Urinary bladder (tissue), 4 donors: Measurements from ENCODE around the gene PSD4. TPM values are rescaled to one million over a fixed set of nuclear protein-coding genes. Genes with fewer than 3 reads are reported as not detected.

Experiments used
- DNase-seq: peaks from one replicate; pipeline ENCODE4 v3.0.0-alpha.2; 2015; ENCODE audit errors: extremely low spot score
- H3K27ac ChIP-seq: one replicate; pipeline ENCODE4 v1.5.1; 2013; ENCODE audit warnings: low read depth, mild to moderate bottlenecking, moderate library complexity
- H3K36me3 ChIP-seq: one replicate; pipeline ENCODE4 v1.6.1; 2013; ENCODE audit warnings: mild to moderate bottlenecking, moderate library complexity; ENCODE audit not compliant: insufficient read depth
- H3K4me1 ChIP-seq: one replicate; pipeline ENCODE4 v1.6.1; 2013; ENCODE audit warnings: mild to moderate bottlenecking, moderate library complexity; ENCODE audit not compliant: insufficient read depth
- H3K4me3 ChIP-seq: one replicate; pipeline ENCODE4 v1.5.1; 2013; ENCODE audit warnings: low read depth, low read length
- WGBS: extraction: QIAGEN DNeasy Blood & Tissue Kit; methylation state at CpG from one replicate; pipeline ENCODE4 v1.1.7; 2013; 5-methylcytosine and 5-hydroxymethylcytosine counted together
- polyA plus RNA-seq: library from polyadenylated mRNA; stranded (reverse); fragments of 200-250 nt; gene quantifications from one replicate; pipeline ENCODE4 v1.2.3, GENCODE V29; 2013
- total RNA-seq: library from RNA; depleted of rRNA; stranded (reverse); fragments of >200 nt; gene quantifications from one replicate; pipeline ENCODE4 v1.2.3, GENCODE V29; 2014
- donor health status: healthy with polysubstance abuse.
- donor health status: healthy.

PSD4 gene
- total and polyA plus RNA-seq, 2 donors: 6.3 to 9.7 TPM

DNA sequence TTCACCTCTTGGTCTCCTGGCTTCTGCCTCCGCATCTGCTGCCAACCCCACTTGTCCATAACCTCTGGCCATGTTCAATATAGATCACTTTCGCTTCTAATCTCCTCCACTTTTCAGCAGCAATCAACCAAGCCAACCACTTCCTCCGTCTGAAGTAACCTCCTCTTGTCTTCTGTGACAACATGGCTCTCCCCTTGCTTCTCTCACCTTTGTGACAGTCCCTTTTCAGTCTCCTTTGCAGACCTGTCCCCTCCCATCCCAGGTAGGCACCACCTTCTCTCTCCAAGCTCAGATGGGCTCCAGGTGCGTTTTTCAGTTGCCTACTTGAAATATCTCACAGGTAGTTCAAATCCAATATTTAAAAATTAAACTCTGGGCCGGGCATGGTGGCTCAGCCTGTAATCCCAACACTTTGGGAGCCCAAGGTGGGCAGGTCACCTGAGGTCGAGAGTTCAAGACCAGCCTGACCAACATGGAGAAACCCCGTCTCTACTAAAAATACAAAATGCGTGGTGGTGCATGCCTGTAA lies 4.7 kb upstream of the PSD4 start:
- DNase-seq: no peak
- no peaks in the 10 kb centered on the region for H3K4me1 ChIP-seq
- 89% methylated on average over 8 of the region's 8 CpGs for WGBS
- no peaks in the 10 kb centered on the region for H3K36me3 ChIP-seq
- H3K27ac ChIP-seq: no peak overlapping the region
- no peak overlapping the region for H3K4me3 ChIP-seq

DNA sequence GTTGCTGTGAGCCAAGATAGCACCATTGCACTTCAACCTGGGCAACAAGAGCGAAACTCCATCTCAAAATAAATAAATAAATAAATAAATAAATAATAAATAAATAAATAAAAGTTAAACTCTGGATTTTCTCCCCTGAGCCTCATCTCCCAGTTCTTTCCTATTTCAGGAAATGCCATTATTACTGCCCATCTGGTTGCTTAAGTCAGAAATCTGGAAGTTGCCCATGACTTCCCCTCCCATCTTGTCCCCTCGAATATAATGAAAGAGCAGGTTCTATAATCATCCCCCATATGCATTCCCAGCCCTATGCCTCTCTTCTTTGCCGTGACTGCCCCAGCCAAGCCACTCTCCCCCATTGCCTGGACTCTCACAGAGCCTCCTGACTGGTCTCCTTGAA lies 4.2 kb upstream of the PSD4 start:
- 93% methylated on average over 3 of the region's 3 CpGs for WGBS
- Histone ChIP-seq H3K27ac (no peak overlapping the region), H3K36me3 (no peaks in the 10 kb centered on the region), H3K4me1 (no peaks in the 10 kb centered on the region), H3K4me3 (no peak overlapping the region)
- no peak for DNase-seq

DNA sequence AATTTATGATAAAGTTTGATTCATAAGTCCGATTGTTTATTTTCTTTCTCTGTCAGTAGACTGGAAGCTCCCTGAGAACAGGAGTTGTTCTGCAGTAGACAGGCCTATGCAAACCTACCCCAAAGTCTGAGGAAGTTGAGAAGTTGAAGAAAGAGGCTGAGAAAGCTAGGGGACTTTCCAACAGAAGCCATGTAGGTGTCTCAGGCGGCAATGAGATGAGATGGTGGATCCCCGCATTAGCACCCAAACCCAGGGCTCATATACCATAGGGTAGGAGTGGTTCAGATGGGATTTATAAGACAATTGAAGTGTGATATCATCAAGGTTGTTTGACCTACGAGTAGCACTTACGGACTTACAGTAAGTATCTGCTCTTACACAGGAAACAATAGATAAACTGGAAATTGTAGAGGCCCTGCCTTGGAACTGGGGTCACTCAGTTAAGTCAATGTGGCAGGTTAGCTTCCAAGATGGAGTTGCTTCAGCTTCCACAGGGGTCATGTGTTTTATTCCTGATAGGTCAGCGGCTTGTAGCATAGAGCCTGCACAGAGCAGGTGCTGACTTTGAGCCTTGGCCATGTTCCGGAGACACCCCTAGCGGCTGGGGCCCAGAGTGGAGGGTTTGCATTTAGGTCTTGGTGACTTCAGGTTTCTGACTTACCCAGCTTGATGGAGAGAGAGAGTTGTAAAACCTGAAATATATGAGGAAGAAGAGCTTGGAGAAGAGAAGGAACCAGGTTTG lies 2.3 kb upstream of the PSD4 start:
- H3K4me1 ChIP-seq: no peaks in the 10 kb centered on the region
- no peak for DNase-seq
- 93% methylated on average over 8 of the region's 8 CpGs for WGBS
- no peak overlapping the region for H3K4me3 ChIP-seq
- no peak overlapping the region for H3K27ac ChIP-seq
- no peaks in the 10 kb centered on the region for H3K36me3 ChIP-seq

DNA sequence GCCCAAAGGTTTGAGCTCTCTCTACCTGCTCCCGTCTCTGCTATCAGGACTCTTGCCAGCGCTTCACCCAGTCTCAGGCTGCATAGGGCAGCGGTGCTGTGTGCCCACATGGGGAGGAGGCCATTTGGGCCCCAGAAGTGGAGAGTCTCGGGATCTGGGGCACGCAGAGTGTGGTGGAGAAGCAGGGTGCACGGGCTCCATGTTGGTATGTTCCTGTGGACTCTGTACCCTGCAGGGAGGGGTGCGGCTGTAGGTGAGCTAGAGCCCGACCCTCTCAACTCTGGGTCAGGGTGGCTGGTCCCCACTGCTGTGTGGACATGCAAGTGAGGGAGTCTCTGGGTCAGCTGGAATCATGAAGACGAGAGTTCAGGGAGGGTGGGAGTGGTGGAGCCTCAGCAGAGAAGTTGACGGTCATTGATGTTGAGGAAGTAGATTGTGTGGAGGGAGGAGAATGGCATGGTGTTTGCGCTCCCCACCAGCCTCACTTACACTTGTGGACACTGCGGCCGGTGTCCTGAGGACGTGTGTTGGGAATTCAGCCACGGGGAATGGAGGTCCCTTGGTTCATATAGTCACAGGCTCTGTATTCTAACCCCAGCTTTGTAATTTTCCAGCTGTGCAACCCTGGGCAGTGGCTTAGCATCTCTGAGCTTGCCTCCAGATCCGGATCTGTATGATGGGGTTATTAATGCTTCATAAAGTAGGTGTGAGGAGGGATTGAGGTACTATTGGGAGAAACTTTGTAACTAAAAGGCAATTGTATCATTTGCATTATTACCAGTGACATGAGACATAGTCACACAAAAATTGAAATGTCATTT lies 840 bp upstream of the PSD4 start:
- Histone ChIP-seq H3K36me3 (no peaks in the 10 kb centered on the region), H3K4me3 (no peak overlapping the region), H3K4me1 (no peaks in the 10 kb centered on the region), H3K27ac (no peak overlapping the region)
- 91% methylated on average over 16 of the region's 16 CpGs for WGBS
- no peak for DNase-seq

DNA sequence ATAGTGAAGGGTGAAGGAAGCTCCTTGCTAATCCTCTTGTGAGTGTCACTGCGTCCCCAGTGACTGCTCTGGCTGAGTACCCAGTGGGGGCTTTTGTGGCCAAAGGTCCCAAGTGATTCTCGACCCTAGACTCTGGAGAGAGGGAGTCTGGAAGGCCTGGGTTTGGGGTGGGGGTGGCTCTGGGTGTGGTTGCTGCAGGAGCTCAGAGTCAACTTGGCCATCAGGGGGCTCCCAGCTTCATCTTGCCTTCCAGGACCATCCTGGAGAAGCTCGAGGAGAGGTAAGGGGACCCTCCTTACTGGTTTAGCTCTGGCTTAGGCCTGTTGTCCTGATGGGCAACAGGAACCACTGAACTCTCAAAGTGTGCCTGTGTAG lies 592 bp downstream of the PSD4 start:
- H3K4me1 ChIP-seq: no peaks in the 10 kb centered on the region
- WGBS: 70% methylated on average over 3 of the region's 3 CpGs
- no peak overlapping the region for H3K27ac ChIP-seq
- peak overlapping the region; percentile 20 for H3K4me3 ChIP-seq
- no peaks in the 10 kb centered on the region for H3K36me3 ChIP-seq
- DNase-seq: no peak

DNA sequence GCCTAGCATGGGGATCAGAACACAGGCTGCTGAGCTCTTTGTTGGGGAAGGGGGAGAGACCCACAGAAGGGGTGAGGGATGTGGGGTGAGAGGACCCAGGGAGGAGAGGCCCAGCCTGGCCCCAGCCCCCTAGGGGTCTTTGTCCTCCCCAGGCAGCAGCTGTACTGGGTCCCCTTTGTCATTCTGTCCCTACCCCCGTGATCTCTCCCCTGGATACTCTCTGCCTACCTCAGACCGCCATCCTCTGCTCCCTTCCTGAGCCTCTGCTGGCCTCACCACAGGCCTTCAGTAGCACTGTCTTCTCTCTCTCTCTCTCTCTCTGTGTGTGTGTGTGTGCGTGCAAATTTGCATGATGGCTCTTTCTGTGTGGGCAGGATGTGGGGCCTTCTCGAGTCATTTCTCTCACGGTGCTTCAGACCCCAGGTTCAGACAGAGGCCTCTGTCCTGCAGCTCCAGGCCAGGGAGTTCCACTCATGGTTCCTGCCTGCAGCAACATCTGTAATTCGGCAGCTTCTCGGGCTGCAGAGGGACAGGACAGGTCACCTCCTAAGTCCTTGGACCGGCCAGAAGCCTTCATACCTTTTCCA lies 1.4 kb downstream of the PSD4 start:
- H3K4me3 ChIP-seq: peak overlapping the region; percentile 0
- H3K4me1 ChIP-seq: no peaks in the 10 kb centered on the region
- WGBS: 68% methylated on average over 8 of the region's 8 CpGs
- no peak for DNase-seq
- H3K27ac ChIP-seq: no peak overlapping the region
- H3K36me3 ChIP-seq: no peaks in the 10 kb centered on the region

DNA sequence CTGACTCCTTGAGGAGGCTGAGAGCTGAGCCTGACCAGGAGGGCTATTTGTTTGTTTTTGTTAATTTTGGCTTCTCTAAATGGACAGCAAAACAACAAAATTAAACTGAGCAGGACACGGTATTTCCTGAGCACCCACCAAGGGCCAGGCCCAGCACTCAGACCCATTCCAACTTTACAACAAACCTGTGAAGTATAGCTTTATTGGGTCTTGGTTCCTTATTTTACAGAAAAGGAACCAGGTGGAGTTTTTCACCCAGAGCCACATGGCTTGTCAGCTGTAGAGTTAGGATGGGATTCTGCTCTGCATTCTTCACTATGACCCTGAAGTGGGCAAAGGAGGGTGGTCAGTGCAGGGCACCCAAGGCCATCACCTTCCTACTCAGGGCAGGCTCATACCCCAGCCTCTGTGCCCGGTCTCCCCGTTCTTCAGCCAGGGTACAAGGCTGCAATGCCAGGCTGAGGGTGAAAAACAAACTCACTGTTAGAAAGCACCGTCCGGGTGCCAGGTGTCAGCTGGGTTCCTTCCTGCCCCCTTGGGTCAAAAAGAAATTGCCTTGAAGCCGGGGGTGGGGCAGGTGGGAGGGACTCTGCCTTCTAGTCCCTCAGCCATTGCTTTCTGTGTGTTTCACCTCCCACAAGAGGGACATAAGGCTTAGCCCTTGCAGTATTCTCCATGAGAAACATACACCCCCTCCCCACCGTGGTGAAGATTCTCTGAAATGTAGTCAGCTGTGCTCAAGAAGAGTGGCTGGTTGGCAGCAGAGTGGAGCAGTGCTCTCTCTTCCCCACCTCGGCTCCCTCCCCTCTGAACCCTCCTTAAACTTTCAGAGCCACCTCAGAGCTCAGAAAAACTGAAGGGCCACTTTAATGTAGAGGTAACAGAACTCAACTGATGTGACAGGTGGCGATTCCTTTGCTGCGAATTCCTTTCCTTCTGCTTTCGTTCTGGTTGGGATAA lies 2.2 kb downstream of the PSD4 start:
- no peaks in the 10 kb centered on the region for H3K36me3 ChIP-seq
- DNase-seq: no peak
- H3K4me1 ChIP-seq: no peaks in the 10 kb centered on the region
- H3K4me3 ChIP-seq: no peak overlapping the region
- no peak overlapping the region for H3K27ac ChIP-seq
- 67% methylated on average over 11 of the region's 11 CpGs for WGBS

DNA sequence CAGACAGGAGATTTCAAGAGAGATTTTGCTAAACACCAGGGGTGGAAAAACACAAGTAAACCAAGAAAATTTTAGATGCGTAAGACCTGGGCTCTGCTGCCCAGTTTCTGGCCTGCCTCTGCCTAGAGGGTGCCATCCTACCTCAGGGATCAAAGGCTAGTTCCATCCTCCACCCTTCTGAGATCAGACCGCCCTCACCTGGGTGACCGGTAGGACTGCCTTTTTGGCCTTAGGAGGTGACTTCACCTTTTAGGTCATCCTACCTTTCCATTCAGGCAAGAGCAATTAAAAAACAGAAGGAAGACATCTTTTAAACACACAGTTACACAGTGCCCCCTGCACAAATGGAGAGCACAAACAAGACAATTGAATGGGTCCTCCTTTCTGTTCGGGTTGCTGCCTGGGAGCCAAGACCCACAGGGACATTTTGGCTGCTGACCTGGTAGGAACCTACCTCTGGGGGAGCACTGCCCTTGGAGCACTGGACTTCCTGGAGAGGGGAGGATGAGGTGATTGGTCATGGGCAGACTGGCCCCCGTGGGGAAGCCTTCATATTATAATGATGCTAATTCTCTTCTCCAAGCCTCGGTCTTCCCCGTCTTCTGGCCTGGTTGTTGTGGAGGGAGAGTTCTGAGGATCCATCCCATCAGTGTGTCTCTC lies 3.1 kb downstream of the PSD4 start:
- H3K36me3 ChIP-seq: no peaks in the 10 kb centered on the region
- no peak overlapping the region for H3K27ac ChIP-seq
- 89% methylated on average over 7 of the region's 7 CpGs for WGBS
- no peak for DNase-seq
- H3K4me3 ChIP-seq: no peak overlapping the region
- no peaks in the 10 kb centered on the region for H3K4me1 ChIP-seq

DNA sequence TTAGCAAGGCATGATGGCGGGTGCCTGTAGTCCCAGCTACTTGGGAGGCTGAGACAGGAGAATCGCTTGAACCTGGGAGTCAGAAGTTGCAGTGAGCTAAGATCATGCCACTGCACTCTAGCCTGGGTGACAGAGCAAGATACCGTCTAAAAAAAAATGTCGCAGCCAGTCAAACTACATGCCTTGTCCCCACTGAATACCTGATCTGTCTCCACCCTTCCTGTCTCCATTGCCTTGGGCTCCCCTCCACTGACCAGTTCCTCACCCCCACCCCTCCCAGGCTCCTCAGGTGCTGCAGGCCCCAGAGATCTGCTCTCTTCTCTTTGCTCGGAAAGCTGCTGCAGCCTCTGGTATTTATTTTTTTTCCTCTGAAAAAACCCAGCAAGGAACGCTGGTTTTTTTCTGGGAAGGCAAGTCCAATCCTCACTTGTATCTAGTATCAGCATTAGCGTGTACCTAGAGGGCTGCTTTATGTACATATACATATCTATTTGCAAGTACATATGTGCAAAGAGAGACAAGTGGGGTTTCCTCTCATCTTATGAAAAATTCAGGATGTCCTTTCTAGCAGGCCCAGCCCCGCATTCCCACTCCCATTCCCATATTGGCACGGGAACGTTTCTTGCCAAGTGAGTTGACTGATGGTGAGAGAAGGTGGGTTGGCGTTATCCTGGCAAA lies 4.4 kb downstream of the PSD4 start:
- no peaks in the 10 kb centered on the region for H3K36me3 ChIP-seq
- no peaks in the 10 kb centered on the region for H3K4me1 ChIP-seq
- no peak for DNase-seq
- H3K27ac ChIP-seq: no peak overlapping the region
- WGBS: 85% methylated on average over 11 of the region's 11 CpGs
- H3K4me3 ChIP-seq: no peak overlapping the region

DNA sequence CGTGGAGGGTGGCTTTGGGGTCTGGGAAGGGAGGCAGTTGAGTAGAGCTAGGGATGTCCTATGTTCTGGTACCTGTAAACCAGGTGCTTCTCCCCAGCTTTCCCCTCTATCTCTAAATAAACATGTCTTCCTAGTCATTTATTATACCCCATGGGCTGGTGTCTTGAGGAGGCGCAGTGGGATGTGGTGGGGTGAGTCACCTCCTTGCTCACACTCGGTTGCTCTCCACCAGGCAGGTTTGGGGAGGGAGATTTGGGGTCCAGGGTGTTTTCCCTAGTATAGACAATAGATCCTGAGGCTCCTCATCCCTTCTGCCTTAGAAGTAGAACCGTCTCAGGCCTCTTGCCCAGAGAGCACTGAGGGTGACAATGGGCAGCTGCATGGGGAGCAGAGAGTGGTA lies 5.1 kb downstream of the PSD4 start:
- WGBS: 86% methylated on average over 4 of the region's 4 CpGs
- no peak overlapping the region for H3K27ac ChIP-seq
- H3K36me3 ChIP-seq: no peaks in the 10 kb centered on the region
- DNase-seq: no peak
- no peaks in the 10 kb centered on the region for H3K4me1 ChIP-seq
- H3K4me3 ChIP-seq: no peak overlapping the region

DNA sequence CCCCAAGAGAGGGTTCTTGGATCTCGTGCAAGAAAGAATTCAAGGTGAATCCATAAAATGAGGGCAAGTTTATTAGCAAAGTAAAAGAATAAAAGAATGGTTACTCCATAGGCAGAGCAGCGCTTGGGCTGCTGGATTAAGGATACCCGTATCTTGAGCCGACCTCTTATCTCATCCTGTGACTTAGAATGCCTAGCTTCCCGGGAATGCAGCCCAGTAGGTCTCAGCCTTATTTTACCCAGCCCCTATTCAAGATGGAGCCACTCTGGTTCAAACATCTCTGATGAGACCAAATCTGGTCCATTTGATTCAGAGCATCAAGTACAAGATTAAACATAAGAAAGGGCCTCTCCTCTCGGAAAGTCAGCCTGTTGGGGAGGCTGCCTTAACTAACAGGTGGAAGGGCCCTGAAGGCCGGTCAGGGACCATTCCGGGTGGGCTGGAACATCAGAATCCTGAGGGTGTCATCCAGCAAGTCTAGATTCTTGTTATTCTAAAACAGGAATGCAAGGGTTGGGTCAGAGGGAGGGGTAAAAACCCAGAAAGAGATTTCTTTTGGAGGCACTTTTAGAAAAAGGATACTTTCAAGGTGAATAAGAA lies 5.8 kb downstream of the PSD4 start:
- no peak for DNase-seq
- WGBS: 85% methylated on average over 8 of the region's 8 CpGs
- no peaks in the 10 kb centered on the region for H3K4me1 ChIP-seq
- H3K36me3 ChIP-seq: no peaks in the 10 kb centered on the region
- H3K4me3 ChIP-seq: no peak overlapping the region
- no peak overlapping the region for H3K27ac ChIP-seq
